Activated effector memory CD4-positive, alpha-beta T cell treated with anti-CD3 and anti-CD28 coated beads, Interleukin-2, amount 50 U/mL, for 16 hours (primary cell): ENCODE results near the gene ARL4A.

Experiments
- DNase-seq: peaks from one replicate; pipeline ENCODE4 v3.0.0-alpha.2; 2020

The ARL4A gene

DNA sequence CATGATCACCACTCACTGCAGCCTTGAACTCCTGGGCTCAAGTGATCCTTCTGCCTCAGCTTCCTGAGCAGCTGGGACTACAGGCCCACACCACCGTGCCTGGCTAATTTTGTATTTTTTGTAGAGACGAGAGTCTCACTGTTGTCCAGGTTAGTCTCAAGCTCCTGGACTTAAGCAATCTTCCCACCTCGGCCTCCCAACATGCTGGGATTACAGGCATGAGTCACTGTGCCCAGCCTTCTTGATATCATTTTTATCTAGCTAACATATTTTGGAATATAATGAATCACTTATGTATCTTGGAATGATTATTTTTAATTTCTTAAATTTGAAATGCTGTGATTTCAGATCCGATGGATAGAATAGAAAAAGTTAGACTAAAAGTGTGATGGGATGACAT is 18.4 kb downstream of the ARL4A start:
- DNase-seq, result no peak

DNA sequence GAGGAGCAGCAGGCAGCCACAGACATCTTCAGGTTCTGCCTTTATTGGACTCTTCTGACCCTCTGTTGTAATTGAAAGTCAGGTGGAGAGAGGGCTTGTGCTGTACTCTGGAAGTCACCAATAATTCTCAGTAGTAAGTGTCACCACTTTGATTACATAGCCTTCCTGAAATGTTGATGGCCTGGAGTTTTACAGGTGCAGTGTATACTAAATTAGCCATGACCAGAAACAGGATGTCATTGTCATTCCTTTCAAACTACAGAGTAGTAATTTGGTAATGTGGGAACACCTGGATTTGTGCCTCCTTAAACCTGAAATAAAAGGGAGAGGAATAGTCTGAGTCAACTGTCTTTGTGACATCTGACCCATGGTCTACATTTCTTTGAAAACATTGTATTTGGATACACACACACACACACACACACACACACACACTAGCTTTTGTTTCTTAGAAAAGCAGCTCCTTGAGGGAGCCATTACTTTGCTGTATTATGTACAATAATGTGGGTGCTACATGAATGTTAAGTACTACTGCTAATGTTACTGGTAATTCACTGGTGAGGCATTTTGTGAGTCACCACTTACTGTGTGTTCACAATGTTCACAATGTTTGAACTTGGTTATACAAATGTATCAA is 19.6 kb downstream of the ARL4A start:
- no peak for DNase-seq

GRCh38 chr7:12708314-12708713 is 20.9 kb downstream of the ARL4A start:
- DNase-seq, result no peak

DNA sequence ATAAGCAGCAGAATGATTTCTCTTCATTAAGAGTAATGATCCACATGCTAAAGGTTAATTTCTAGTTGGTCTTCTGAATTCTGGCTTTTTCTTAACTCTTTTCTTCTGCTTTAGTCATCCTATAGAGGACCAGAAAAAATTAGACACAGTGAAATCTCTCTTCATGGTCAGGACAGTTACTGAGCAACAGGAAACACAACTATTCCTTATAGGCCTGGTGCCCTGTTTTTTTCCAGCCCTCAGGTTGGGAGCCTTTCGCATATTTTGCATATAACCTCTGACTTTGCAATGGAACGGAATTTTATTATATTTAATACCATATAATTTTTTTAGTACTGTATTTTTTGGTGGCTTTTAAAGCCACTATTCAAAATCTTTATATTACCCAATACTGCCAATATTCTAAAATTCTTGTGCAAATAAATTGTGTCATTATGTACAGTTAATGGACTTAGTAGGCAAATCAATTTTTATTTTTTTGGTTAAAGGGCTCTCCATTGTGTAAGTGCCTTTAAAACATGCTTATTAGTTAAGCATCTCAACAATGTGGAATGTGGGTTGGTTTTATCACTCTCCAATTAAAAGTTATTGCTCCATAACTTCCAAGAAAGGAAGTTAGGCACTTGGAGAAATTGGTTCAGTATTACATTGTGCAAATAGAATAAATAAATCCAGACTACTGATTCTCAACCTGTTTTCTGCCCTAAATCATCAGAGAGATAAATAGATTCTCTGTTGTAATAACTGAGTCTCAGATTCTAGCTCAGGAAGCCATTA is 22.5 kb downstream of the ARL4A start:
- no peak for DNase-seq

- no peak for DNase-seq
These were observed 23.7 kb downstream of the ARL4A start for GRCh38 chr7:12711124-12711523.

GRCh38 chr7:12712236-12712635 is 24.8 kb downstream of the ARL4A start:
- no peak for DNase-seq

DNA sequence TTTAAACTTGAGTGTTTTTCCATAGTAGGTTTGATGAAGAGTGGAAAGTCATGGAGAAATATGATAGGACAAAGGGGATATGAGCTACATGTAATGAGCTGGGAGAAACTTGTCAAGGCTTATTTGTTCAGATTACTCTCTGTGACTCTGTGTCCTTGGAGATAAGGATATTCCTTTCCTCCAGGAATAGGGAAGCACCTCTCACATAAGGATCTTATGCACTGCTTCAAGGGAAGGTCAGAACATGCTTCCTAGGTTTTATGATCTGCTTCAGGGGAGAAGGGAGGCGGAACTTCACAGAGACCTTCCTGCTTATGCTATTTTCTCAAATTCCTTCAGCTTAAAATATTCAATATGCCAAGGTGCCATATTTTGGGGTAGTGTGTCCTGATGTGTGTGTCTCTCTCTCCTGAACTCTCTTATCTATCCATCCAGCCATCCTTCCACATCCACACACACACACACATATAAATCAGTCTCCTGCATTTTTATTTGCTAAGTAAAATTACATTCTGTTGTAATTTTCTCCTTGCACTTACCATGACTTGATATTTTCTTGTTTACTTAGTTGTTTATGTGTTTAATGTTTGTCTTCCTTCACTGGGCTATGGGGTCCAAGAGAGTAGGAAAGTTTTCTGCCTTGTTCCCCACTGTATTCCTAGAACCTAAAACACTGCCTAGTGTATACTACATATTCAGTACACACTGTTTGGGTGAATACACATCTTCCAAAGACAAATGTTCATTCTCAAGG is 26.4 kb downstream of the ARL4A start:
- no peak for DNase-seq

- no peak for DNase-seq
These were observed 26.9 kb downstream of the ARL4A start for GRCh38 chr7:12714379-12714737.

GRCh38 chr7:12715372-12716133 is 28.1 kb downstream of the ARL4A start:
- DNase-seq, result no peak

DNA sequence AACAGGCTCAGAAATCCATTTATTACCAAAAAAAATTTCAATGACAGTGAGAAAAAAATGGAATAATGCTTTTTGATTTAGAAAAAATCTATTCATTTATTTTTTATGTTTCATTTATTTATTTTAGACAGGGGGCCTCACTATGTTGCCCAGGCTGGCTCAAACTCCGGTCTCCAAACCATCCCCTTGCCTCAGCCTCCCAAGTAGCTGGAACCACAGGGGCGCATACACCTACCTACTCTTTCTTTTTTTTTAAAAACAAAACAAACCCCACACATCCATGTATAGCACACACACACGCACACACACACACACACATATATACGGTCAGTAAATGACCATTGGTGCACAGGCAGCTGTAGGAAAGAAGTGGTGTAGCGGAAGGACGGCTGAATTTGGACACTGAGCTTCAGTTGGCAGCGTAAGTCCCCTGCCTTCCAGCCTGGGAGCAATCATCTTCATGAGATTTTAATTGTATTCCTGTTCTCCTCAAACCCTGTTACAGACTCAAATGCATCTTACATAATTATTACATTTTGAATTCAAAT is 28.8 kb downstream of the ARL4A start:
- no peak for DNase-seq

DNA sequence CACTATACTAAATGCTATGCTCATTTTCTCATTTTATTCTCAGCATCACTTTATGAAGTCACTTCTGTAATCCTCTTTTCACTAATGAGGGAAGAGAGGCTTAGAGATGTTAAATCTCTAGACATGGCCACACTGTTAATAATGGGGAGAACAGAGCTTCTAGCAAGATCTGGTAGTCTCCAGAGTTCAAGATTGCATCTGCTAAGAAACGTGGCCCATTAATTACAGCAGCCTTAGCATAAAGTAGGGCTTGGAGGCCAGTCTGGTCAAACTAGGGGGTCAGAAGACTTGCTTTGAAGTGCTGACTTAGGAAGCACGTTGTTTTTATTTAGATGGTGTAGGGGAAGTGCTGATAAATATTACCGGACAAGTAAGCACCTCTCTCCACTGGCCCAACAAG is 29.3 kb downstream of the ARL4A start:
- no peak for DNase-seq

GRCh38 chr7:12719141-12719919 is 31.9 kb downstream of the ARL4A start:
- DNase-seq, result no peak

- DNase-seq, result no peak
These were observed 32.8 kb downstream of the ARL4A start for GRCh38 chr7:12719981-12720865.

DNA sequence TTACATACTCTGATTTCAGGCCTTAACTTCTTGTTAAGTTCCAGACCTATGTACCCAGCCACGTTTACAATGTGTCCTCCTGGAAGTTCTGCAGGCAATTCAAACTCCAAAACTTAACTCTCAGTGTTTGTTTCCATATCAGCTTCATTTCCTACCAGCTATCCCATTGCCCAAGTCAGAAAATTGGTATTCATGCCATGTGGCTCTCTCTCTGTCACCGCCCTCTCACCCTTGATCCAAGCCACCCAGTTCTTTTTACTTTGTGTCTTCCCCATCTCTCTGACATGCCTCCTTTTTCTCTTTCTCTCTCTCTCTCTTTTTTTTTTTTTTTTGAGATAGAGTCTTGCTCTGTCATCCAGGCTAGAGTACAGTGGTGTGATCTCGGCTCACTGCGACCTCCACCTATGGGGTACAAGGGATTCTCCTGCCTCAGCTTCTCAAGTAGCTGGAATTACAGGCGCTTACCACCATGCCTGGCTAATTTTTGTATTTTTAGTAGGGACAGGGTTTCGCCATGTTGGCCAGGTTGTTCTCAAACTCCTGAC is 33.9 kb downstream of the ARL4A start:
- DNase-seq, result no peak

- no peak for DNase-seq
These were observed 34.7 kb downstream of the ARL4A start for GRCh38 chr7:12722136-12722535.

DNA sequence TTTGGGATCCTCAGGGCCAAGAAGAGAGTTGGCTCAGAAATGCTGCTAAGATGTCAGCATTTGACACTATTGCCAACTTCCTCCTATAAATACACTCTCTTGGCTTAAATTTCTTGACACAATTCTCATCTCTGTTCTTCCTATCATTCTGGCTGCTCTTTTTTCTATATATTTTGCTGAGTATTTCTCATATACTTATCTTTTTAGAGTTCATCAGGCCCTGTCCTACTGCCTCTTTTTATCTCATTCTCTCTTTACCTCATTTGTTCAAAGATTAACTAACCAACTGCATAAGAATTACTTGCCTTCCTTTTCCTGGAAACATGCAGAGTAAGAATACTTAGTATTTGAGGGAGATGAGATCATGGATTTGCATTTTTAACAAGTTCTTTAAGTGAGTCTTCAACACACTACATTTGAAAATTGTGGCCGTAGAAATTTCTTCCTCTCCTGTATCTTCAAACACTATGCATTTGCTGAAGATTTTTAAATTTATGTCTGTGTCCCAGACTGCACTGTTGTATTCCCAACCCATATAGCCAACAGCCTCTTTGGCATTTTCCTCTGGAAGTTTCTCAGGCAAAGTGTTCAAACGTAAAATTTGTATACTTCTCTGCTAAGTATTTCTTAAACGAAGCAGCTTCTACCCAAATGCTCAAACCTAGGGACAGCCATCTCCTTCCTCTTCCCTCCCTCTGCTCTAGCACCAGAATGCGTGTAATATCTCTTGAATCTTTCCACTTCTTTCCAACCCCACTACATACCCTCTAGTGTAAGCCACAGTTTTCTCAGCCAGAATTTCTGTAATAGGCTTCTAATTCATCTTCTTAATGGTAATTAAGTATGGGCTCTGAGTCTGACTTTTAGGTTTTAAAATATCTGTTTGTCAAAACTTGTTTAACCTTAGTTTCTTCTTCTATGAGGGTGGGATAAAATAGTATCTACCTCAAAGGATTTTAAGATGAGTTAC is 35.5 kb downstream of the ARL4A start:
- no peak for DNase-seq

- no peak for DNase-seq
These were observed 38.3 kb downstream of the ARL4A start for GRCh38 chr7:12725575-12726316.

DNA sequence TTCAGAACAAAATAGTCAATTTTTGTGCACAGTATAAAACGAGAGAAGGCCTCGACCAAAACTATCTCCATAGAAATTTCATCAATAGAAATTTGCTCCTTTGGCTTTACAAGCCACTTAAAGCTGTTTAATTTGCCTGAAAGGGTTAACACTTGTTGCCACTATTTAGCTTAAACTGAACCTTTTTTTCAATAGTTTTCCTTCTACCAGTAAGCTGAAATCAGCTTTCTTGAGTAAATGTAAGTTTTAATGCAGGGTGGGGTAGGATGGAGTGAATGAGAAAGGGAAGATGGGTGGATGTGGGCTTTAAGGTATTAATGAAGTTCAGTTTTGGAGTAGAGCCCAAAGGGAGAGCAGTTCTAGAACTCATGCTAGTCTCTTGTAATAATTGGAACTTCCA is 39.5 kb downstream of the ARL4A start:
- DNase-seq, result no peak
